B cell (primary cell): Measurements from ENCODE around the gene ASB2. TPM values are rescaled to one million over a fixed set of nuclear protein-coding genes. Genes with fewer than 3 reads are reported as not detected.

Source experiments
- ATAC-seq: fragments of 200-7000 bp; cut with Tn5 transposase; one replicate; pipeline ENCODE4 v1.10.0; 2021; ENCODE audit warnings: low read depth, mild to moderate bottlenecking, moderate number of reproducible peaks, moderate library complexity
- CTCF ChIA-PET: fragments of 350-600 bp; sonication (Branson Sonifier 250); formaldehyde crosslinking; loops from one replicate; lab custom pipeline; 2021; ENCODE audit warnings: antibody characterized with exemption, inconsistent platforms; lab: Charles Lee
- POLR2A ChIA-PET: fragments of 350-600 bp; sonication (Branson Sonifier 250); formaldehyde crosslinking; loops from one replicate; lab custom pipeline; 2021; ENCODE audit warnings: antibody characterized with exemption; lab: Charles Lee
- DNase-seq: peaks from one replicate; pipeline ENCODE4 v3.0.0; 2013
- H2AFZ ChIP-seq: 2 replicates; pipeline ENCODE4 v1.6.1; 2012; ENCODE audit warnings: mild to moderate bottlenecking, low read depth, low read length; ENCODE audit not compliant: insufficient read depth, poor library complexity, severe bottlenecking
- H3K27ac ChIP-seq, 2 donors: 1 replicate in 1 of 2; 2 replicates in 1 of 2; pipeline ENCODE4 v1.5.1; 2012 to 2013; ENCODE audit warnings: low read length in 2 of 2, mild to moderate bottlenecking in 2 of 2, moderate library complexity in 1 of 2
- H3K27me3 ChIP-seq, 4 experiments: fragments of 200-600 bp in 1 of 4; sonication (generic) in 1 of 4; replicated peaks in 1 of 4; 1 replicate in 2 of 4; 2 replicates in 2 of 4; pipeline versions ENCODE4 v1.6.1 to v1.7.0; 2013 to 2016; ENCODE audit warnings: low read length in 3 of 4, mild to moderate bottlenecking in 2 of 4, mixed read lengths in 1 of 4, moderate library complexity in 1 of 4; ENCODE audit not compliant: insufficient read depth in 4 of 4, control insufficient read depth in 3 of 4; ENCODE audit errors: control extremely low read depth in 1 of 4
- H3K36me3 ChIP-seq, 2 experiments: replicated peaks in 1 of 2; 1 replicate in 1 of 2; 2 replicates in 1 of 2; pipeline versions ENCODE4 v1.6.1 to v1.7.1; 2013; ENCODE audit warnings: low read length in 1 of 2; ENCODE audit not compliant: insufficient read depth in 2 of 2, control insufficient read depth in 1 of 2; ENCODE audit errors: control extremely low read depth in 1 of 2, extremely low read depth in 1 of 2
- H3K4me1 ChIP-seq, 2 donors: fragments of 200-600 bp in 1 of 2; sonication (generic) in 1 of 2; 1 replicate in 1 of 2; 2 replicates in 1 of 2; pipeline versions ENCODE4 v1.5.1 to v1.6.1; 2013 to 2017; ENCODE audit warnings: low read length in 2 of 2; ENCODE audit not compliant: control insufficient read depth in 2 of 2, insufficient read depth in 2 of 2
- H3K4me2 ChIP-seq: replicated peaks from 2 replicates; pipeline ENCODE3; 2012; ENCODE audit warnings: mild to moderate bottlenecking, low read depth, low read length; ENCODE audit not compliant: poor library complexity, severe bottlenecking
- H3K4me3 ChIP-seq, 5 experiments: fragments of 200-600 bp in 1 of 5; sonication (generic) in 1 of 5; 1 replicate in 3 of 5; 2 replicates in 2 of 5; pipeline versions ENCODE4 v1.5.1 to v1.7.0; 2011 to 2016; ENCODE audit warnings: low read length in 4 of 5, mild to moderate bottlenecking in 4 of 5, low read depth in 2 of 5, control low read depth in 1 of 5, moderate library complexity in 1 of 5; ENCODE audit not compliant: insufficient read depth in 1 of 5; ENCODE audit errors: control extremely low read depth in 1 of 5, extremely low read depth in 1 of 5
- H3K79me2 ChIP-seq: fragments of 200-600 bp; sonication (generic); one replicate; pipeline ENCODE4 v1.6.0; 2016; ENCODE audit warnings: low read length; ENCODE audit not compliant: control insufficient read depth, insufficient read depth
- H3K9ac ChIP-seq: fragments of 200-600 bp; sonication (generic); 2 replicates; pipeline ENCODE4 v1.6.1; 2017; ENCODE audit warnings: mild to moderate bottlenecking, low read length, moderate library complexity
- H3K9me3 ChIP-seq, 3 donors: one replicate each; pipeline versions ENCODE4 v1.6.1 to v1.7.1; 2013; ENCODE audit warnings: low read length in 2 of 3; ENCODE audit not compliant: control insufficient read depth in 2 of 3, insufficient read depth in 1 of 3; ENCODE audit errors: control extremely low read depth in 1 of 3
- H4K20me1 ChIP-seq: 2 replicates; pipeline ENCODE4 v1.6.0; 2012; ENCODE audit warnings: mild to moderate bottlenecking, low read length; ENCODE audit not compliant: insufficient read depth, control insufficient read depth, poor library complexity, severe bottlenecking
- H3K27ac Mint-ChIP-seq: one replicate; pipeline ENCODE4 v1.8.0; 2021; ENCODE audit warnings: mixed read lengths
- H3K27me3 Mint-ChIP-seq: one replicate; pipeline ENCODE4 v1.8.0; 2021; ENCODE audit warnings: mixed read lengths
- H3K4me1 Mint-ChIP-seq: one replicate; pipeline ENCODE4 v1.8.0; 2021; ENCODE audit warnings: mixed read lengths
- H3K4me3 Mint-ChIP-seq: one replicate; pipeline ENCODE4 v1.8.0; 2021; ENCODE audit warnings: mixed read lengths
- H3K9me3 Mint-ChIP-seq: one replicate; pipeline ENCODE4 v1.8.0; 2022; ENCODE audit warnings: mixed read lengths; ENCODE audit not compliant: insufficient read depth
- CTCF ChIP-seq: fragments of 200-600 bp; IDR thresholded peaks from one replicate; pipeline ENCODE4 v1.8.0; 2022; ENCODE audit warnings: antibody characterized with exemption, mild to moderate bottlenecking
- EZH2 ChIP-seq: IDR thresholded peaks from 2 replicates; pipeline ENCODE4 v1.6.1; 2012; ENCODE audit warnings: borderline replicate concordance, low read depth, mild to moderate bottlenecking, moderate library complexity, low read length; ENCODE audit not compliant: insufficient read depth, poor library complexity, severe bottlenecking
- WGBS: methylation state at CpG from one replicate; pipeline ENCODE4 v1.1.5; 2013; ENCODE audit warnings: missing lambda C conversion rate; ENCODE audit not compliant: insufficient coverage; 5-methylcytosine and 5-hydroxymethylcytosine counted together
- intact Hi-C: fragments of 100-400 bp; cut with micrococcal nuclease; formaldehyde crosslinking; loops from one replicate; pipeline ENCODE4 v1.10.0; 2022
- polyA plus RNA-seq: library from polyadenylated mRNA; depleted of rRNA; stranded (reverse); fragments of >200 nt; gene quantifications from 2 replicates; pipeline ENCODE4 v1.2.3, GENCODE V29; 2012
- total RNA-seq, 2 donors: library from RNA; stranded (reverse); fragments of 120-200 nt in 1 of 2; gene quantifications; 1 replicate in 1 of 2; 2 replicates in 1 of 2; pipeline versions ENCODE4 v1.2.3 to v1.2.4, GENCODE V29; 2013 to 2022

ASB2 gene
- total and polyA plus RNA-seq, 2 donors (not counting 1 experiment from before 2014, with no cell fraction given) = 1.5 to 2.7 TPM

GRCh38 chr14:94015223-94015622, 38.9 kb upstream of the ASB2 start:
- no peak overlapping the region for H3K27ac Mint-ChIP-seq

GRCh38 chr14:94014382-94014781, 38.0 kb upstream of the ASB2 start:
- Histone ChIP-seq H3K9me3 (no peaks in the 10 kb centered on the region), H3K79me2 (no peaks in the 10 kb centered on the region), H4K20me1 (no peaks in the 10 kb centered on the region), H3K4me2 (no peak overlapping the region), H2AFZ (no peak overlapping the region), H3K27ac (no peak overlapping the region), H3K9ac (no peak overlapping the region), H3K36me3 (no peaks in the 10 kb centered on the region), H3K4me3 (no peak overlapping the region), H3K4me1 (peaks cover 4 to 10% of the 10 kb centered on the region in 2 donors), H3K27me3 (peaks cover 0 to 20% (median 3%) of the 10 kb centered on the region in 4 experiments)
- ATAC-seq (no peak), DNase-seq (no peak)
- TF ChIP-seq CTCF = no peak
- no peak for TF ChIP-seq EZH2
- Mint-ChIP-seq H3K9me3 (no peaks in the 10 kb centered on the region), H3K27me3 (peaks cover 30% of the 10 kb centered on the region), H3K27ac (no peak overlapping the region), H3K4me3 (no peak overlapping the region), H3K4me1 (peaks cover 9% of the 10 kb centered on the region)
- intact Hi-C loops = no loop called here
- POLR2A ChIA-PET = no interaction called here
- over 99% methylated on average over 6 of the region's 6 CpGs for WGBS
- CTCF ChIA-PET = interaction anchor here (0.9 to 2.2 kb wide), 3 partner anchors 22 to 75 kb away, joined by 4 to 6 read pairs (median 5); no protein-coding TSS in a partner anchor

More at GRCh38 chr14:94015223-94015622, 38.9 kb upstream of the ASB2 start:
- no peak overlapping the region for H3K27ac ChIP-seq
- H3K4me3 Mint-ChIP-seq = no peak overlapping the region
- peaks cover 25% of the 10 kb centered on the region for H3K27me3 Mint-ChIP-seq
- H3K79me2 ChIP-seq = no peaks in the 10 kb centered on the region
- no peaks in the 10 kb centered on the region for H4K20me1 ChIP-seq
- H3K4me1 Mint-ChIP-seq = peaks cover 9% of the 10 kb centered on the region
- no peaks in the 10 kb centered on the region for H3K36me3 ChIP-seq
- H3K9ac ChIP-seq = no peak overlapping the region
- peaks cover 4 to 10% of the 10 kb centered on the region in 2 donors for H3K4me1 ChIP-seq
- WGBS = no CpG with 5 or more reads among the region's 2 CpGs
- no peak overlapping the region for H3K4me3 ChIP-seq
- intact Hi-C loops = no loop called here
- ChIA-PET CTCF (interaction anchor here (0.9 to 2.2 kb wide), 4 partner anchors 9 to 76 kb away, joined by 3 to 5 read pairs (median 4); no protein-coding TSS in a partner anchor), POLR2A (no interaction called here)
- H3K4me2 ChIP-seq = no peak overlapping the region
- TF ChIP-seq CTCF (no peak), EZH2 (no peak)
- no peak overlapping the region for H2AFZ ChIP-seq
- ATAC-seq (no peak), DNase-seq (no peak)
- H3K27me3 ChIP-seq = peaks cover 0 to 15% (median 0%) of the 10 kb centered on the region in 4 experiments
- no peaks in the 10 kb centered on the region for H3K9me3 Mint-ChIP-seq
- H3K9me3 ChIP-seq = no peaks in the 10 kb centered on the region
